GM18505 (cell line): ENCODE data around the gene WEE2.

Source experiments
- ATAC-seq: cut with Tn5 transposase; IDR thresholded peaks from one replicate; pipeline ENCODE4 v1.9.1; 2021; ENCODE audit not compliant: unreplicated experiment
- POLR2A ChIP-seq: IDR thresholded peaks from 4 replicates; pipeline ENCODE4 v1.6.1; 2011; ENCODE audit warnings: borderline replicate concordance; ENCODE audit not compliant: insufficient read depth, insufficient read length; ENCODE audit errors: extremely low read depth

Gene WEE2

DNA sequence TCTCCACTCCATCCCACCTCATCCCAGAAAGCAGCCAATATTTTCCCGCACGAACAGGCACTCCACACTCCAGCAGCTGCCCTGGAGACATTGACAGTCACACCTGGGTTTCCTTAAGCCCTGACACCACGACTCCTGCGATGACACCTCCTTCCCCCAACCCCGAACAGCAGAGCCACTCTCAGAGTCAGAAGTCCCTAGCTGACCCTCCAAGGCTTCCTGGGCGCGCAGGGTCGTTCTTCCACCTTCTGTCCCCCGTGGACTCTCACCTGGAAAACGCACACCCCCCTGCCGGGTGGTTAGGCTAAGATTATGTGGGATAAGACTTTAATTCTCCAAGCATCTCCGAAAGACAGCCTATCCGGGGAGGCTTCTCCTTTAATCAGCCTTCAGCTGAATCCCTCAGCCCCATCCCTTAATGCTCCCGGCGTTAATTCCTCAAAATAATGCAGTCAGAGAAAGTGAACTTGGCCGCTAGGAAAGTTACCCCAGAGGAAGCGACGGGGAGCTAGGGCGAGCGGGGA lies 7.2 kb upstream of the WEE2 start:
- no peak for ATAC-seq

GRCh38 chr7:141701489-141702046 lies 6.6 kb upstream of the WEE2 start:
- TF ChIP-seq POLR2A, result peak; percentile 67
- ATAC-seq, result peak; percentile 79

More for the DNA sequence above, 7.2 kb upstream of the WEE2 start:
- TF ChIP-seq POLR2A, result no peak

GRCh38 chr7:141702047-141702567 lies 6.0 kb upstream of the WEE2 start, which contains the start of gene DENND11:
DENND11 (minus strand) TSS chr7:141702166; CDS start chr7:141702153, 13 bp downstream.
- ATAC-seq, result peak; percentile 81
- TF ChIP-seq POLR2A, result no peak

GRCh38 chr7:141702892-141703291 lies 5.3 kb upstream of the WEE2 start:
- TF ChIP-seq POLR2A, result no peak
- ATAC-seq, result no peak

- ATAC-seq, result no peak
- TF ChIP-seq POLR2A, result no peak
Measured at GRCh38 chr7:141704112-141704511, 4.0 kb upstream of the WEE2 start.

DNA sequence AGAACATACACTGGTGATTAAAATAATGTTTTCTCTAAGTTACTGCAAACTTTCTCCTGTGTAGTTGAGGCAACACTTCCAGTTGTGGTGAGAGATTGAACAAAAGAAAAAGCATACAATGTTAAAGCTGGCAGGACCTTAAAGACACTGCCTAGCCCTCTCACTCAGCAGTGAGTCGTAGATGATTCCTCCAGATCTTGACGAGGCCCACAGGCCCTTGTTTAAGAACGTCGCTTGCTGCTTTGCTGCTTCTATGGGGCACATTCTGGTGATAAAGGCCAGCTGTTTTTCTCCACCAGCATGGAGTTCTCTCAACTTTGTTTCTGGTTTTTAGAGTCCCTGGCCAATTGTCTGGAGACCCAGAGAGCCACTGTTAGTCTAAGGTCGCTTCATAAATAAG lies 3.4 kb upstream of the WEE2 start:
- TF ChIP-seq POLR2A, result no peak
- ATAC-seq, result no peak

DNA sequence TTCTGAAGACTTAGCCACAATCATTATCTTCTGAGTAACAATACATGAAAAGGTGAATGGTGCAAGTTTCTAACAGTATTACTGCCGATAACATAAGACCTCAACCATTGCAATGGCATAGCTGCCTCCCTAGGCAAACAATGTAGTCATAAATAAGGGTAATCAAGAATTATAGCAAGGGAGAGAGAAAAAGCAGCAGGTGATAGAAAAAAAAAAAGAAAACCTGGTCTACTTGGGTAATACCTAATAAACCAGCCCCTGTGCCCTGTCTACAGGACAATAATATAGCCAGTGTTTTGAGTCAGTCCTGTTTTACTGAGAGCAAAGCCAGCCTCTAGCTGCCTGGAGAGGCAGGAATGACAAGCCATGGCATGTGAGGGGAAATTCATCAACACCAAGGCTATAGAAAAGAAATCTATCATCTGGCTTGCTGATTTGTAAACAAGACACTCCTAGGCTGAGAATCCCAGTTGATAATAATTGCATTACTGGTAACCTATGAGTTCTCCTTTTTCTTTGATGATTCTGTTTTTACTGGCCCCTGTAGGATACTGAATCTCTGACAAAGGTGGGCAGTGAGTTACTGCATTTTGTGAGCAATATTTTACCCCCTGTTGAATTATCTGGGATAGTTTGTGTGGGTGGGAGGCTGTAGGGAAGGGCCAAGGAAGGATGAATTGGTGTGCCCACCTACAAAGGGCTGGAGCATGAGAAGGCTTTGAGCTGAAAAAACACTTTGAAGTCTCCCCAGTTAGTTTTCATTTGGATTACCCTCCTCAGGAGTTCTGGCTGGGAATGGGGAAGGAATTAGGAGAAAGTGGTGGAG lies 1.7 kb upstream of the WEE2 start:
- no peak for ATAC-seq
- TF ChIP-seq POLR2A, result no peak

- ATAC-seq, result no peak
- TF ChIP-seq POLR2A, result no peak
Measured at GRCh38 chr7:141709318-141709717, 1.2 kb downstream of the WEE2 start.

DNA sequence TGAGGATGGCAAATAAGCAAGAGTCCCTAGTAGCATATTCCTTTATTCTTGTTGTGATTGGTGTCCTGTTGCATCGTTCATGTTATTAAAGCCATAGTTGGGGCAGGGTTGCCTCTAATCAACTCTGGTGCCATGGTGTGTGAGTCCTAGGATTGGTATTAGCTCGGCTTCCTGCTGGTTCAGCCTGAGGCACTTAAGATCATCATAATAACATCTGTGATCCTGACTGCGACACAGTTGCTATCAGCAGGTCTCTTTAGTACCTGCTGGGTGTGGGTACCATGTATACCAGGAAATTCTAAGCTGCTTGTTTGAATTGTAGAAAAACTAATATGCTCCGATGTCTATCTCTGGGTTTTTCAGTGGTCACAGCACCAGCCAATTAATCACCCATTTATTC lies 1.6 kb downstream of the WEE2 start:
- no peak for ATAC-seq
- no peak for TF ChIP-seq POLR2A

DNA sequence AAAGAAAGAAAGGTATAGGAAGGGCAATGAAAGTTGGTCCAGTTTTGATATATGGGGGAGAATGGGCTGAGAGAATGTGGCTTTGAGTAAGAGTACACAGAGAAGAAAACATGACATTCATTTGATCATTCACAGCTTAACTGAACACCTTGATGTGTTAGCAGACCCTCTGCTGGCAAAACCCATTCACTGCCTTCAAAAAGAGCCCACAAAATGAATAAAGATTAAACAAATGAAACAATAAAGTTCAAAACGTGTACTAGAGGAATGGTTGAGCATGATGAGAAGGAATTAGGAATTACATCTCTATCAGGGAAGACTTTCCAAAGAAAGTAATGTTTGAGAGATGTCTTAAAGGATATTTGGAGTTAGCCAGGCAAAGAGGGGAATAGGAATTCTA lies 2.1 kb downstream of the WEE2 start:
- no peak for ATAC-seq
- TF ChIP-seq POLR2A, result no peak

- no peak for TF ChIP-seq POLR2A
- ATAC-seq, result no peak
Measured at GRCh38 chr7:141712603-141713255, 4.6 kb downstream of the WEE2 start.

DNA sequence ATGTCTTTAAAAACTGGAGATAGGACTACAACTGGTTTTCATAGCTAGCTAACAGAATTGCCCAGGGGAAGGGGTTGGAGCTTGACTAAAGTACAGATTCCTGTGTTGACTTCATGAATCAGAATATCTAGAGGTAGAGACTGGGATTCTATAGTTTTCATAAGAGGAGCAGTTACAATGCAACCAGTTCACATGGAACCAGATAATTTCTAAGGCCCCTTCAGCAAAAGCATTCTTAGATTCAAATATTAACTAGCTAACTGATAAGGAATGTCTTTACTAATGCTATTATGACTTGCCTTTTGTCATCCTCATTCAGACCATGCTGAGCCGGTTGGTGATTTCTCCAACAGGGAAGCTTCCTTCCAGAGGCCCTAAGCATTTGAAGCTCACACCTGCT lies 5.7 kb downstream of the WEE2 start:
- ATAC-seq, result no peak
- TF ChIP-seq POLR2A, result no peak

DNA sequence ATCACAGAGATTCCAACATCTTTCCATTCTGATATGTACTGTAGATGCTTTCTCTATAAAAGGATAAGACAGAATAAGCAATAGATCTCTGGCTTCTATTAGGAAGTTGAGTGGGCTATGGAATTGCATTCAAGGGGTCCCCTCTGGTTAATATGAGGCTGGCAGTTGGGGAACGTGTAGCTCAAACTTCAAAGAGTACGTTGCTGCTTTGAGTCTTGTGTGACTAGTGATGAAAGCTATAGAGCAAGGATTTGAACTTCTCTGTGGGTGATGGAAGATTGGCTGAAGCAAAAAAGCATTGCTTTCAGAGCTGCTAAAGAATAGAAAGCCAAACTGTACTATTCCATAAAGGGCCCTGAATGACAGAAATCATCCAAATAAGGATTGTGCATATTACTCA lies 6.4 kb downstream of the WEE2 start:
- no peak for ATAC-seq
- TF ChIP-seq POLR2A, result no peak
